ENCODE results near the gene COL23A1.
"Not testable (repeated sequence)": the region's sequence is repeated elsewhere in the genome, so short reads cannot be mapped to it uniquely, and the experiment has no call there.

Gene COL23A1

DNA sequence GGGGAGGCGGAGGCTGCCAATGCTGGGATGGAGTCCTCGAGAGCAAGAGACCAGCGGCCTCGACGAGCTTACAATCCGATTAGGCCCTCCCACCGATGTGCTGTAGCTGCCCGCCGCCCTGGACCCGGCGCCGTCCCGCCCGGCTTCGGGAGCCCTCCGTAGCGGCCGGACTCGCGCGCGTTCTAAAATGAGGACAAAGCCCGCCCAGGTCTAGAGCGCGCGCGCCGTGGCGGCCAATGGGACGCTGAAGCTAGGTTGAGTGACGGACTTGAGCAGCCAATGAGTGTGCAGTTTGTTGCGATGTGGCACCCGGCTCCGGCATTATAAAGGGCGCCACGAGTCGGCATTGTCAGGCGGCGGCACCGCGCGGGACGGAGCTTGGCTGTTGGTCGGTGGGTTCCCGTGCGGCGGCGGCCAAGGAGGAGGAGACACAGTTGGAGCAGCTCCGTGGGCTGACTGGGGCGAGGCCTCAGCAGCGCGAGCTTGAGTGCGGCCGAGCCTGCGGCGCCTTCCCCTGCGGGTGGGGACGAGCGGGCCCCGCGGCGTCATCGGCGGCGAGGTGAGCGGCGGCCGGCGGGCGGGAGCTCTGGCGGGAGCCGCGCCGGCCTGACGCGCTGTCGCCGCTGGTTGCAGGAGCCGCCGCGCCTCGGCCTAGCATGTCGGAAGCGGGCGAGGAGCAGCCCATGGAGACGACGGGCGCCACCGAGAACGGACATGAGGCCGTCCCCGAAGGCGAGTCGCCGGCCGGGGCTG is 385.8 kb downstream of the COL23A1 start, which contains the start of gene HNRNPAB:
Gene HNRNPAB (plus strand): TSS at position 352 of the 753 bp plus-strand sequence. CDS start 305 bp downstream, at position 657.
- peak; percentile 67 to 96 (median 93) for DNase-seq

DNA sequence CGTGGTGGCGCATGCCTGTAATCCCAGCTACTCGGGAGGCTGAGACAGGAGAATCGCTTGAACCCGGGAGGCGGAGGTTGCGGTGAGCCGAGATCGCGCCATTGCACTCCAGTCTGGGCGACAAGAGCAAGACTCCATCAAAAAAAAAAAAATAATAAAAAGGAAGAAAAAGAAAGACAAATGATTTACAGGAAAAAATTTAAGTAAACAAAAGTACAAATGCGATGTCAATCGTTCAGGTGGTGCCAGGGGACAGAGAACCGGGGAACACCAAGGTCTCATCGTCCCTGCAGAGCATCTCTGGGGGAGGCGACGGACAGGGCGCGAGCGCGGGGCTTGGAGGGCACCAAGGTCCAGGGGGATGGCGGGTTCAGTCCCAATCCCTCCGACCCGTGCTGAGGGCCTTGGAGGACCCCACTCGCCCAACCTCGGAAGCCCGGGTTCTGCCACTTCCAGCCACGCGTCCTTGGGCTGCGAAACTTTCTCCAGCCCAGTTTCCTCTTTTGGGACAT is 386.5 kb downstream of the COL23A1 start:
- DNase-seq: no peak

DNA sequence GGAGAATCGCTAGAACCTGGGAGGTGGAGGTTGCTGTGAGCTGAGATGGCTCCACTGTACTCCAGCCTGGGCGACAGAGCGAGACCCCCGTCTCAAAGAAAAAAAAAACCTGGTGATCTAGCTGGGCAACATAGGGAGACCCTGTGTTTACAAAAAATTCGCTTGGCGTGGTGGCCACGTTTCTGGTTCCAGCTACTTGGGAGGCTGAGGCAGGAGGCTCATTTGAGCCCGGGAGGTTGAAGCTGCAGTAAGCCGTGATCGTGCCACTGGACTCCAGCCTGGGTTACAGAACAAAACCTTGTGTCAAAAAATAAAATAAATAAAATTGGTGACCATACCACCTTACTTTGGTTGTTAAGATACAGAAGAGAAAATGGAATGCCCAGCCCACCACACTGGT is 387.7 kb downstream of the COL23A1 start:
- no peak for DNase-seq

DNA sequence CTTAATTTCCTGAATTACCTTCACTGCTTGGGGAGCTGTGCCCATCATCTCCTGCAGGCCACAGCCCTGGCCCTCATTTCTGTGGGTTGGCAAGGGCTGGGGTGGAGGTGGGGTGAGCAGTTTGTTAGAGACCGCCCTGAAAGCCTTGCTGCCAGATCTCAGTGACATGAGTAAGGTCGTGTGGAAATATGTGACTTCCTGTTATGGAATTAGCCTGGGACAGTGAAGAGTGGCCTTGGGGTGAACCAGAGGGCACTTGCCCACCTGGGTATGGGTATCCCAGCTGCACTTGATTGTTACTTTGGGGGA is 388.3 kb downstream of the COL23A1 start:
- no peak for DNase-seq

DNA sequence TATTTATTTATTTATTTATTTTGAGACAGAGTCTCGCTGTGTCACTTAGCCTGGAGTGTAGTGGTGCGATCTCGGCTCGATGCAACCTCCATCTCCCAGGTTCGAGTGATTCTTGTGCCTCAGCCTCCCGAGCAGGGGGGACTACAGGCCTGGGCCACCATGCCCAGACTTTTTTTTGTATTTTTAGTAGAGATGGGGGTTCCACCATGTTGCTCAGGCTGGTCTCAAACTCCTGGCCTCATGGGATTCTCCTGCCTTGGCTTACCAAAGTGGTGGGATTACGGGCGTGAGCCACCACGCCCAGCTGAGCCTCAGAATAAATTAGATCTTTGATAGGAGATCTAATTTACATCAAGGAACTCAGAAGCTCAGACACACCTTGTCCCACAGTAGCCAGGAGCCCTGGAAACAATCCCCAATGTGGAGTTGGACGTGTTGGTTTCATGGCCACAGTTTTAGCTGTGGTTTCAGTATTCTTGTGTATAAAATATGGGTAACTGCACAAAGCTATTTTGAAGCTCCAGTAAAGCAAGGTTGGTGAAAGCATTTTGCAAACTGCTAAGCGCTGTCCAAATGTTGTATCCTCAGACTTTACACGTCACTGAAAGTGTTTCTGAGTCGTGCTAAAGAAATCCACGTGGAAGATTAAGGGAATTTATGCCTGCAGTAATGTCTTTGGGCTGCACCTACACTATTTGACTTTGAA is 388.8 kb downstream of the COL23A1 start:
- no peak for DNase-seq

DNA sequence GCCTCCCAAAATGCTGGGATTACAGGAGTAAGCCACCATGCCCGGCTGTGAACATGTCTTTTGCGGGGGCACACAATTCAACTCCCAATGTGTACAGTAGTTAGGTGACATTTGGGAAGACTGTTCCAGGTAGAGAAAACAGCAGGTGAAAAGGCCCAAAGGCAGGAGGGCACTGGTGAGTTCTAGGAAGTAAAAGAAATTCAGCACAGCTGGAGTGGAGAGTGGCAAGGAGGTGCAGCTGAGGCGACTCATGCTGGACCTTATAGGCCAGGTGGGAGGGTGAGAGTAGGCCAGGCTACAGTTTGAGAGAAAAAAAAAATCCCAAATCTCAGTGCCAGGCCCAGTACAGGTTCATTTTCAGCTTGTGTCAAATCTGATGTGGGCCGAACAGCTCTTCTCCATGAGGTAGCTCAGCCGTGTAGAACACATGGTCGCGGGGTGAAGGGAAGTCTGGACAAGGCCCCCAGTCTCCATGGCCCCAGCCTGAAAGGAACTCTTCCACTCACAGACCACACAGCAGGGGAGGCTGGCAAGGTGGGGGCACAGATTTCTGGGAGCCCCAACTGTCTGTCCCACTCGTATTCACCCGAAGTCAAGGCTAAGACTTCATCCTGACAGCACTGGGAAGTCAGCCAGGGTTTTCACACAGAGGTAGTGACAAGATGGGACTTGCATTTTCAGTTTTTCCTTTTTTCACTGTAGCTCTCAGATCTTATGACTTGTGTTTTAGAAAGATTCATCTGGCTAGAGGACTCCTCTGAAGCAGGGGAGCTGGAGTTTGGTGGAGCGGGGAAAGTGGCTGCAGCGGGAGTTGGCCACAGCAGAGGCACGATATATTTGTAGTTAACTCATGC is 390.4 kb downstream of the COL23A1 start:
- no peak for DNase-seq

DNA sequence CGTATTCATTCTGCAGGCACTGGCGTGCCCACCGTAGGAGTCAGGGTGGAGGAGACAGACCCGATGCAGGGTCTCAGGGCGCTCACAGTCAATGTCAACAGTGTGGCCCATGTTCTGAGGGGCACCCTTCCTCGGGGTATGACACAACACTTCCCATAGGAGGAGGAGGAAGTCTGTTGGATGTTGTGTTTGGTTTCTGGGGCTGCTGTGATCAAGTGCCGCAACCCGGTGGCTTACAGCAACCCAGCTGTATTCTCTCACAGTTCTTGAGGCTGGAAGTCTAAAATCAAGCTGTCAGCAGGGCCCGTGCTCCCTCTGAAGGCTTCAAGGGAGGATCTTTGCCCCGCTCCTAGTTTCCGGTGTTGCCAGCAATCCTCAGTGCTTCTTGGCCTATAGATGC is 391.5 kb downstream of the COL23A1 start:
- DNase-seq: no peak

DNA sequence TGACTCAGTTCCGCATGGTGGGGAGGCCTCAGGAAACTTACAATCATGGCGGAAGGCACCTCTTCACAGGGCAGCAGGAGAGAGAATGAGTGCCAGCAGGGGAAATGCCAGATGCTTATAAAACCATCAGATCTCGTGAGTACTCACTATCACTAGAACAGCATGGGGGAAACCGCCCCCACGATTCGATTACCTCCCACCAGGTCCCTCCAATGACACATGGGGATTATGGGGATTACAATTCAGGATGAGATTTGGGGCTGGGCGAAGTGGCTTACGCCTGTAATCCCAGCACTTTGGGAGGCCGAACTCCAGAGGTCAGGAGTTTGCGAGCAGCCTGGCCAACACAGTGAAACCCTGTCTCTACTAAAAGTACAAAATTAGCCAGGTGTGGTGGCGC is 392.0 kb downstream of the COL23A1 start:
- not testable (repeated sequence) for DNase-seq

DNA sequence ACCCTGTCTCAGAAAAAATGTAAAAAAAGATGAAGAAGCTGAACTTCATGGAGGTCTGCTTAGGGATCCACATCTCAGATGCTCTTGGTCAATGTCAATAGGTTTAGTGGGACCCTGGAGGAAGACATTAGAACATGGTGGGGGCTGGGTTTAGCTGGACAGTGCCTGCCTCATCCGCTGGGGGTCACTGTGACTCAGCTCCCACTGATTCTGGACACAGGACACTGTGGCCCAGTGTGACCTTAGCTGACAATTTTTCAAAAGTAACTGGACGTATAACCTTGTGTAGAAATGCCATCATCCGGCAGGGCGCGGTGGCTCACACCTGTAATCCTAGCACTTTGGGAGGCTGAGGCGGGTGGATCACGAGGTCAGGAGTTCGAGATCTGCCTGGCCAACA is 393.2 kb downstream of the COL23A1 start:
- DNase-seq: no peak

DNA sequence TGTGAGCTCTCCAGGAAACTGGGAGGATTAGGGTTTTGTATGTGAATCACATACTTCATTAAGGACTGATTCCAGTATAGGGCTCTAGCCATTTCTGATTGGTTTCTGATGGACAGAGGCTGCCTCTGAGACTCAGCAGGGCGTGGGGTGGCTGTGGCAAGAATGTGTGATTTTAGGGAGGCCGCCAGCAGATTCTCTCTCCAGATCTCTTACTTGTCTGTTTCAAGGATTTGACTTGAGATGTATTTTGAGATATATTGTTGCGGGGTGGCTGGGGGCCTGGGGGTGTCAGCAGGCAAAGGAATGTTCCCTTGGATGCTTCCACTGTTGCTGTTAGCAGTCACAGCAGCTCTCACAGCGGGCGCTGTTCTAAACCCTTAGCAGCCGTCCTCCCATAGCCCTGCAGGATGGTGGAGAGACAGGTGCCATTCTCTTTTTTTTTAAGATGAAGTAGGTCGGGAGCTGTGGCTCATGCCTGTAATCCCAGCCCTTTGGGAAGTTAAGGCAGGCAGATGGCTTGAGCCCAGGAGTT is 393.8 kb downstream of the COL23A1 start:
- DNase-seq: no peak

DNA sequence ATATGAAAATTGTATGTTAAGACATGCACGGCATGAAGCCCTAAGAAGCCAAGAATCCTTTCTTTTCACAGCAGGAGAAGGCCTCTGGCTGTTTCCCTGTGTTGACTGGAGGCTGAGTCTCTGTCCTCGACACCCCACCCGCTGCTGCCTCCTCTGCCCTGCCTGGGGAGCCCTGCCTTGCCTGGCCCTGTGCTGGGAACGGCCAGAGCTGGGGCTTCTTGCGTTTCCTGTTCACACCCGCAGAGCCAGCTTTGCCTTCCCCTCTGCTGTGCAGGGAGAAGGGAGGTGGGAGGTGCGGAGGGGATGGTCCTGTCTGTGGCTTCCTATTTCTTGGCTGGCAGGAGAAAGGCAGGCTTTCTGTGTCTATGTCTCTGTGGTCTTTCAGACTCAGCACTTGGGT is 396.2 kb downstream of the COL23A1 start:
- no peak for DNase-seq

DNA sequence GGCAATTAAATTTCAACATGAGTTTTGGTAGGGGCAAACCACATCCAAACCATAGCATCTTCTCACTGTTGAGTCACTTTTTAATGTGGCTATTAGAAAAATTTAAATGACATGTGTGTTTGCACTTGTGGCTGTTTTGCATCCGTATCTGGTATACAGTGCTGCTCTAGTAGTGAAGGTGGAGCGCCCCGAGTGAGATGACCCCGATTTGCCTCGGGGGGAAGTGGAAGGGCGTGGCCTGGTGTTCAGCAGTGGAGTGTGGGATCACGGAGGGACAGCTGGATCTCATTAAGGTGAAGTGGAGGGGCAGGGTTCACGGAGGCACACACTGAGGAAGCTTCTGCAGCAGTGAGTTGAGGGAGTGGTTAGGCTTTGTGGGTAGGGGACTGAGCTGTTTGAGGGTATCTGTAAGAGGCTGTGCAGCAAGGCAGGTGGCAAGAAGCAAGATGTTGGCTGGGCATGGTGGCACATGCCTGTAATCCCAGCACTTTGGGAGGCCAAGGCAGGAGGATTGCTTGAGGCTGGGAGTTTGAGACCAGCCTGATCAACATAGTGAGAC is 396.9 kb downstream of the COL23A1 start:
- DNase-seq: no peak

DNA sequence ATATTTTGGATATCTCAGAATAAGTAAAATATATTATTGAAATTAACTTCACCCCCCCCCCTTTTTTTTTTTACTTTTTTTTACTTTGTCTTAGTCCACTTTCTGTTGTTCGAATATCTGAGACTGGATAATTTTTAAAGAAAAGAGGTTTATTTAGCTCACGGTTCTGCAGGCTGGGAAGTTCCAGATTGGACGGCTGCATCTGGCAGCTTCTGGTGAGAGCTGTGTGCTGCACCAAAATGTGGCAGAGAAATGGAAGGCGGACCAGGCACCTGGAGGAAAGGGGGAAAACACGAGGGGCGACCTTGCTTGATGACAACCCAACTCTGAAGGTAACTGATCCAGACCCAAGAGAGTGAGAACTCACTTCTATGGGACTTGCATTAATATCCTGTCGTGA is 397.4 kb downstream of the COL23A1 start:
- DNase-seq: no peak

DNA sequence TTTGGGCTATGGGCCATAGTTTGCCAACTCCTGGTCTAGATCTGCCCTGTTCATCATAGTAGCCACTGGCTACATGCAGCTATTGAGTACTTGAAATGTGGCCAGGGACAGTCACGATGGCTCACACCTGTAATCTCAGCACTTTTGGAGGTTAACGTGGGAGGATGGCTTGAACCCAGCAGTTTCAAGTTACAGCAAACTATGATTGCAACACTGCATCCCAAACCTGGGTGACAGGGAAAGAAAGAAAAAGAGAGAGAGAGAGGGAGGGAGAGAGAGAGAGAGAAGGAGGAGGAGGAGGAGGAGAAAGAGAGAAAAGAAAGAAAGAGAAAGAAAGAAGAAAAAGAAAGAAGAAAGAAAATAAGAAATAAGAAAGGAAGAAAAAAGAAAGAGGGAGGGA is 397.9 kb downstream of the COL23A1 start:
- no peak for DNase-seq

DNA sequence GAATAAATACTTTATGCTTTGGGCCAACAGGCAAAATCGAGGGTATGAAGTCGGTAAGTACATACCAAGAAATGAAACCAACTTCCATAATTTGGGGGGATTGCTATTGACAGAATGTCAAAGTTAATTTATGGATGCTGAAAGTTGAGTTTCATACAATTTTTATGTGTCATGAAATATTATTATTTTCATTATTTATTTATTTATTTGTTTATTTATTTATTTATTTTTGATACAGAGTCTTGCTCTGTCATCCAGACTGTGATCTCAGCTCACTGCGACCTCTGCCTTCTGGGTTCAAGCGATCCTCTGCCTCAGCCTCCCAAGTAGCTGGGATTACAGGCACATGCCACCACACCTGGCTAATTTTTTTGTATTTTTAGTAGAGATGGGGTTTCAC is 398.5 kb downstream of the COL23A1 start:
- no peak for DNase-seq

DNA sequence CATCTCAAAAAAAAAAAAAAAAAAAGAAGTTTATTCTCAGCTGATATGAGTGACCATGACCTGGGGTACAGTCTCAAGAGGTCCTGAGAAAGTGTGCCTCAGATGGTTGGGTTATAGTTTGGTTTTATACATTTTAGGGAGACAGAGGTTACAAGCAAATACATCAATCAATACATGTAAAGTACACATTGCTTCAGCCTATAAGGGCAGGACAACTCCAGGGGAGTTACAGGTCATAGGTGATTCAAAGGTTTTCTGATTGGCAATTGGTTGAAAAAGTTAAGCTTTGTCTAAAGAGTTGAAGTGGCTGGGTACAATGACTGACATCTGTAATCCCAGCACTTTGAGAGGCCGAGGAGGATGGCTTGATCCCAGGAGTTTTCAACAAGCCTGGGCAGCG is 400.8 kb downstream of the COL23A1 start:
- no peak for DNase-seq
